GM19372 (cell line): Measurements from ENCODE around the gene ASCC2.

Experiments
- ATAC-seq: cut with Tn5 transposase; IDR thresholded peaks from one replicate; pipeline ENCODE4 v1.9.1; 2021; ENCODE audit warnings: mild to moderate bottlenecking, low read depth, moderate library complexity; ENCODE audit not compliant: unreplicated experiment

ASCC2 gene

GRCh38 chr22:29819501-29819900 lies 18.6 kb downstream of the ASCC2 start:
- no peak for ATAC-seq

- no peak for ATAC-seq
Measured at GRCh38 chr22:29817724-29818123, 20.4 kb downstream of the ASCC2 start.

- ATAC-seq, result no peak
Measured at GRCh38 chr22:29816980-29817379, 21.1 kb downstream of the ASCC2 start.

GRCh38 chr22:29816539-29816938 lies 21.5 kb downstream of the ASCC2 start:
- ATAC-seq, result no peak

GRCh38 chr22:29816128-29816527 lies 21.9 kb downstream of the ASCC2 start:
- ATAC-seq, result no peak

- no peak for ATAC-seq
Measured at GRCh38 chr22:29815580-29815979, 22.5 kb downstream of the ASCC2 start.

GRCh38 chr22:29814003-29814402 lies 24.1 kb downstream of the ASCC2 start:
- no peak for ATAC-seq

- ATAC-seq, result no peak
Measured at GRCh38 chr22:29813563-29813962, 24.5 kb downstream of the ASCC2 start.

- no peak for ATAC-seq
Measured at GRCh38 chr22:29813126-29813525, 24.9 kb downstream of the ASCC2 start.

GRCh38 chr22:29811377-29811776 lies 26.7 kb downstream of the ASCC2 start:
- no peak for ATAC-seq

- no peak for ATAC-seq
Measured at GRCh38 chr22:29810216-29810615, 27.9 kb downstream of the ASCC2 start.

GRCh38 chr22:29806196-29806595 lies 31.9 kb downstream of the ASCC2 start:
- ATAC-seq, result no peak

- no peak for ATAC-seq
Measured at GRCh38 chr22:29804985-29805384, 33.1 kb downstream of the ASCC2 start.

- ATAC-seq, result no peak
Measured at GRCh38 chr22:29803190-29803589, 34.9 kb downstream of the ASCC2 start.

- no peak for ATAC-seq
Measured at GRCh38 chr22:29801796-29802195, 36.3 kb downstream of the ASCC2 start.

GRCh38 chr22:29801153-29801552 lies 36.9 kb downstream of the ASCC2 start:
- no peak for ATAC-seq

- no peak for ATAC-seq
Measured at GRCh38 chr22:29799217-29799680, 38.8 kb downstream of the ASCC2 start.

GRCh38 chr22:29798801-29799200 lies 39.3 kb downstream of the ASCC2 start:
- ATAC-seq, result no peak

- ATAC-seq, result no peak
Measured at GRCh38 chr22:29798318-29798717, 39.8 kb downstream of the ASCC2 start.

- no peak for ATAC-seq
Measured at GRCh38 chr22:29797351-29797750, 40.7 kb downstream of the ASCC2 start.

- ATAC-seq, result no peak
Measured at GRCh38 chr22:29795663-29796062, 42.4 kb downstream of the ASCC2 start.

GRCh38 chr22:29793396-29793795 lies 44.7 kb downstream of the ASCC2 start:
- ATAC-seq, result no peak

- no peak for ATAC-seq
Measured at GRCh38 chr22:29790061-29790460, 48.0 kb downstream of the ASCC2 start.
